Ishikawa (cell line): ENCODE measurements around the gene MPND.

Experiments used
- CEBPB ChIP-seq: IDR thresholded peaks from 2 replicates; pipeline ENCODE4 v1.6.1; 2012
- CREB1 ChIP-seq: IDR thresholded peaks from 2 replicates; pipeline ENCODE4 v1.6.1; 2012; ENCODE audit warnings: low read depth
- EGR1 ChIP-seq: IDR thresholded peaks from 2 replicates; pipeline ENCODE4 v1.6.1; 2012
- EP300 ChIP-seq: IDR thresholded peaks from 2 replicates; pipeline ENCODE4 v1.6.1; 2012; ENCODE audit warnings: borderline replicate concordance
- FOXM1 ChIP-seq: IDR thresholded peaks from 2 replicates; pipeline ENCODE4 v1.6.1; 2012; ENCODE audit warnings: low read depth, borderline replicate concordance
- MAX ChIP-seq: IDR thresholded peaks from 2 replicates; pipeline ENCODE4 v1.6.1; 2012
- NFIC ChIP-seq: IDR thresholded peaks from 2 replicates; pipeline ENCODE4 v1.6.1; 2012
- RAD21 ChIP-seq: IDR thresholded peaks from 2 replicates; pipeline ENCODE4 v1.6.1; 2012; ENCODE audit warnings: low read depth
- REST ChIP-seq: IDR thresholded peaks from 2 replicates; pipeline ENCODE4 v1.6.1; 2012; ENCODE audit warnings: low read depth, mild to moderate bottlenecking
- TAF1 ChIP-seq: IDR thresholded peaks from 2 replicates; pipeline ENCODE4 v1.6.1; 2012; ENCODE audit warnings: low read depth, mild to moderate bottlenecking
- TCF12 ChIP-seq: IDR thresholded peaks from 2 replicates; pipeline ENCODE4 v1.6.1; 2012; ENCODE audit warnings: low read depth
- TEAD4 ChIP-seq: IDR thresholded peaks from 2 replicates; pipeline ENCODE4 v1.6.1; 2012
- USF1 ChIP-seq: IDR thresholded peaks from 2 replicates; pipeline ENCODE4 v1.6.1; 2012
- YY1 ChIP-seq: IDR thresholded peaks from 2 replicates; pipeline ENCODE4 v1.6.1; 2012; ENCODE audit warnings: low read depth
- ZBTB7A ChIP-seq: IDR thresholded peaks from 2 replicates; pipeline ENCODE4 v1.6.1; 2012; ENCODE audit warnings: low read depth

MPND gene

DNA sequence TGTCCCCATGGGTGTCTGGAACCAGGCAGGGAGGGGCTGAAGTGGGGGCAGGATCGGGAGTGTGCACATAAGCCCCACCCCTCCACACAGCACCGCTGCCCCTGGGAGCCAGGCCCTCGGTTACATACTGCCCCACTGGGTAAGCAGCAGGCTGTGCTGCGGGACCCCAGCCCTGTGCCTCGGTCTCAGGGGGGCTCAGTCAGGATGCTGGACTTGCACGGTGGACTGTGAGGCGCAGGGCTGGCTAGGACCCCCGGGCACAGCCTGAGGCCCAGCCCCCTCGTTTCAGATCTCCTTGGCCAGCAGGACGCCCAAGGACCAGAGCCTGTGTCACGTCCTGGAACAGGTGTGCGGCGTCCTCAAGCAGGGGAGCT lies 16.3 kb downstream of the MPND start:
- TF ChIP-seq USF1: no peak
- TF ChIP-seq RAD21: no peak
- TF ChIP-seq CREB1: no peak
- no peak for TF ChIP-seq NFIC
- TF ChIP-seq MAX: no peak
- TF ChIP-seq CEBPB: no peak
- no peak for TF ChIP-seq REST
- no peak for TF ChIP-seq ZBTB7A
- no peak for TF ChIP-seq TEAD4
- TF ChIP-seq EGR1: no peak
- no peak for TF ChIP-seq FOXM1
- no peak for TF ChIP-seq EP300

DNA sequence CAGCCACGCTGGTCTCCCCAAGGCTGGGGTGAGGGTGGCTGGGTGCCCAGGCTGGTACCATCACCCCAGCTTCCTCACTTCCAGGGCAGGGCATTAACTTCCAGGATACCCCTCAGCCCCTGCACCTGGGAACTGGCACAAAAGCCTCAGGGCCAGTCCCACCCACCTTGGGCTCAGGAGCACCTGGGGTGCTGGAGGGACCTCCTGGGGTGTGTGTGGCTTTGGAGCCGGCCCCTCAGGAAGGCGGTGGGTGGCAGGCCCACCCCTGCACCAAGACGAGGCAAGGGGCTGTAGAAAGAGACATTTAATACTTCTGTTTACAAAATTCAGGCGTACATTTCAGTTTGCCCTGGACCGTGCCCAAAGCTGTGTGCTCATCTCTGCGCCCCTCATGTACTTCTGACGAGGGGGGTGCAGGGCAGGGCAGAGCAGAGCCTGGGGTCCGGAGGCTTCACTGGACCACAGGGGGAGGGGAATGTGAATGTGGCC lies 16.8 kb downstream of the MPND start:
- TF ChIP-seq TCF12 (no peak), FOXM1 (no peak), EGR1 (no peak), EP300 (no peak), RAD21 (no peak), YY1 (no peak), TEAD4 (no peak), NFIC (no peak), ZBTB7A (no peak), MAX (no peak), CREB1 (no peak), REST (no peak), CEBPB (no peak), TAF1 (no peak), USF1 (no peak)

DNA sequence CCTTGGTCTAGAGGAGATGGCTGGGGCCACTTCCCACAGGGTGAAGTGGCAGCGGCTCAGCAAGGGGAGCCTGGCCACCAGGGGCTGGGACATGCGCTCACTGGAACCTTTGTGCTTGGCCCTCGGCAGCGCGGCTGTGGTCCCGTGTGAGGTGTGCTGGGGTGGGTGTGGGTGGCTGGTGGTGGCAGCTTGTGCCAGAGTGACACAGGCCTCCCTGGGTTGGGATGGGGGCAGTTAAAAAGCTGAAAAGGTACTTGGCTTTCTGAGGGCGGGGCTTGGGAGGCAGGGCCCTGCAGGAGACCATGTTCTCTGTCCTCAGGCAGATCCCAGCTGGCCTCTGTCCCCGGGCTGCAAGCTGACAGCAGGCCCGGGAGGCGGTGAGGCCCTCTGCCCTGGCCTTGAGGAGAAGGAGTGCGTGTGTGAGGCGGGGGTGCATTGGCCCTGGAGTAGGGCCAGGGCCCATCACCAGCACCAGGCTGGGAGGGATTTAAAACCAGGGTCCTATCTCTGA lies 17.3 kb downstream of the MPND start:
- TF ChIP-seq TAF1 (no peak), MAX (0 out of 2 replicates have a peak, but pooled peaks have one; percentile 13)

GRCh38 chr19:4361152-4362046 lies 18.0 kb downstream of the MPND start:
- no peak for TF ChIP-seq YY1
- TF ChIP-seq CREB1: peak; percentile 40; the same call in 1 of the 2 replicates
- TF ChIP-seq REST: no peak
- peak; percentile 91 for TF ChIP-seq ZBTB7A
- peak; percentile 91 for TF ChIP-seq TEAD4
- TF ChIP-seq RAD21: no peak
- TF ChIP-seq TCF12: peak; percentile 70
- no peak for TF ChIP-seq CEBPB
- 0 out of 2 replicates have a peak, but pooled peaks have one; percentile 6 for TF ChIP-seq EGR1
- TF ChIP-seq TAF1: no peak
- peak; percentile 68; the same call in 1 of the 2 replicates for TF ChIP-seq EP300
- TF ChIP-seq USF1: no peak; the same call in 1 of the 2 replicates
- TF ChIP-seq NFIC: peak; percentile 53; the same call in 1 of the 2 replicates
- TF ChIP-seq FOXM1: no peak
- peak; percentile 98 for TF ChIP-seq MAX
